Endodermal cell (in vitro differentiated cells): Measurements from ENCODE around the gene CACTIN. TPM values are rescaled to one million over a fixed set of nuclear protein-coding genes. Genes with fewer than 3 reads are reported as not detected.

ENCODE experiments used
- DNase-seq: peaks from one replicate; pipeline ENCODE4 v3.0.0-alpha.2; 2017
- H3K27ac ChIP-seq: 2 replicates; pipeline ENCODE4 v1.5.1; 2013; ENCODE audit warnings: mild to moderate bottlenecking, low read depth, low read length, moderate library complexity
- H3K27me3 ChIP-seq: 2 replicates; pipeline ENCODE4 v1.6.1; 2013; ENCODE audit warnings: mild to moderate bottlenecking, low read length, moderate library complexity; ENCODE audit not compliant: insufficient read depth, control insufficient read depth, poor library complexity, severe bottlenecking
- H3K36me3 ChIP-seq: 2 replicates; pipeline ENCODE4 v1.7.0; 2013; ENCODE audit warnings: mild to moderate bottlenecking, low read length, moderate library complexity; ENCODE audit not compliant: control insufficient read depth, insufficient read depth
- H3K4me1 ChIP-seq: one replicate; pipeline ENCODE4 v1.7.0; 2013; ENCODE audit warnings: low read length; ENCODE audit not compliant: control insufficient read depth, insufficient read depth
- H3K4me3 ChIP-seq: 2 replicates; pipeline ENCODE4 v1.5.1; 2013; ENCODE audit warnings: mild to moderate bottlenecking, low read length, moderate library complexity
- H3K9ac ChIP-seq: 2 replicates; pipeline ENCODE4 v1.6.1; 2013; ENCODE audit warnings: mild to moderate bottlenecking, low read length, moderate library complexity; ENCODE audit not compliant: poor library complexity, severe bottlenecking; ENCODE audit errors: extremely low read depth
- H3K9me3 ChIP-seq: 2 replicates; pipeline ENCODE4 v1.6.1; 2013; ENCODE audit warnings: mild to moderate bottlenecking, low read length, moderate library complexity; ENCODE audit not compliant: control insufficient read depth
- H3K27ac Mint-ChIP-seq: 2 replicates; pipeline ENCODE4 v1.8.0; 2020; ENCODE audit warnings: mixed read lengths
- H3K27me3 Mint-ChIP-seq: 2 replicates; pipeline ENCODE4 v1.8.0; 2021; ENCODE audit warnings: mild to moderate bottlenecking, mixed read lengths; ENCODE audit not compliant: insufficient read depth
- H3K36me3 Mint-ChIP-seq: 2 replicates; pipeline ENCODE4 v1.8.0; 2020; ENCODE audit warnings: low read depth, mixed read lengths
- H3K4me1 Mint-ChIP-seq: 2 replicates; pipeline ENCODE4 v1.8.0; 2020; ENCODE audit warnings: mixed read lengths
- H3K4me3 Mint-ChIP-seq: 2 replicates; pipeline ENCODE4 v1.8.0; 2020; ENCODE audit warnings: mild to moderate bottlenecking, moderate library complexity, mixed read lengths
- H3K9me3 Mint-ChIP-seq: 2 replicates; pipeline ENCODE4 v1.8.0; 2020; ENCODE audit warnings: mild to moderate bottlenecking, mixed read lengths
- CTCF ChIP-seq: fragments of 200-600 bp; sonication (generic); conservative IDR thresholded peaks from 2 replicates; pipeline ENCODE4 v1.5.0; 2021; ENCODE audit warnings: antibody characterized with exemption, mild to moderate bottlenecking
- WGBS, 2 experiments: methylation state at CpG; one replicate each; pipeline versions ENCODE4 v1.1.5 to v1.1.7; 2013; ENCODE audit warnings: missing lambda C conversion rate in 2 of 2, mixed read lengths in 1 of 2; ENCODE audit not compliant: insufficient coverage in 1 of 2, insufficient read length in 1 of 2; 5-methylcytosine and 5-hydroxymethylcytosine counted together
- long read RNA-seq, 4 experiments: library from polyadenylated mRNA in 2 of 4; library from RNA in 1 of 4; library from capped mRNA in 1 of 4; stranded (forward) in 3 of 4; unstranded in 1 of 4; transcript quantifications; one replicate each; pipeline ENCODE4 v2.0.0, GENCODE V29; 2020 to 2021; ENCODE audit warnings: inconsistent platforms in 1 of 4
- polyA plus RNA-seq, 2 experiments: library from polyadenylated mRNA; stranded (reverse); fragments of 50-300 nt; gene quantifications; one replicate each; pipeline ENCODE4 v1.2.3, GENCODE V29; 2013
- total RNA-seq, 2 donors: library from RNA; stranded (reverse); fragmentation: NEBNext Ultra II Directional in 1 of 2; extraction: Animal tissue kit (Norgen Biotek cat#: 25700) in 1 of 2; gene quantifications; 2 replicates in 1 of 2; 3 replicates in 1 of 2; pipeline ENCODE4 v1.2.1, GENCODE V29; 2021

Gene CACTIN
- total RNA-seq: 10 to 100 TPM; 31.5 to 33.5 TPM
- 26.1 TPM for polyA plus RNA-seq (2013, experiment 1 of 2)
- polyA plus RNA-seq (2013, experiment 2 of 2): 24.7 TPM
- long read RNA-seq, experiment 1, partial matches to known transcripts: 3 of 11 reads
- long read RNA-seq, experiment 1, other reads (novel, unspliced or antisense): 6 of 11 reads
- long read RNA-seq, experiment 2, transcript CACTIN-203 (10 exons, 3,612 nt): major isoform, 29 of 51 reads
- long read RNA-seq, experiment 2, partial matches to known transcripts: 6 of 51 reads
- long read RNA-seq, experiment 2, other reads (novel, unspliced or antisense): 15 of 51 reads
- long read RNA-seq, experiment 3, partial matches to known transcripts: 0 of 5 reads
- long read RNA-seq, experiment 3, other reads (novel, unspliced or antisense): 5 of 5 reads
- long read RNA-seq, experiment 4, partial matches to known transcripts: 0 of 1 reads
- long read RNA-seq, experiment 4, other reads (novel, unspliced or antisense): 1 of 1 reads

GRCh38 chr19:3626473-3627350, at the start of gene CACTIN:
Gene CACTIN, minus strand, starts transcription at chr19:3626790. Its CDS starts 28 bp downstream, at chr19:3626762.
- peak within 1 kb of the TSS; percentile 97 for H3K4me3 ChIP-seq

GRCh38 chr19:3674784-3675543, 48.4 kb upstream of the CACTIN start:
- Histone ChIP-seq H3K27ac (no peak overlapping the region), H3K9ac (no peak overlapping the region), H3K9me3 (no peaks in the 10 kb centered on the region), H3K4me1 (no peaks in the 10 kb centered on the region), H3K4me3 (no peak overlapping the region), H3K27me3 (no peaks in the 10 kb centered on the region), H3K36me3 (no peaks in the 10 kb centered on the region)
- TF ChIP-seq CTCF: no peak
- no peak for DNase-seq
- Mint-ChIP-seq H3K4me1 (peaks cover 11% of the 10 kb centered on the region), H3K27me3 (no peaks in the 10 kb centered on the region), H3K9me3 (no peaks in the 10 kb centered on the region), H3K36me3 (peaks cover 16% of the 10 kb centered on the region), H3K27ac (no peak overlapping the region), H3K4me3 (no peak overlapping the region)
- 98 to 99% methylated on average over 12 to 13 of the region's 13 CpGs for WGBS, 2 experiments

More at GRCh38 chr19:3626473-3627350, at the start of gene CACTIN:
- Histone ChIP-seq H3K27ac (peak within 1 kb of the TSS; percentile 98), H3K9ac (peak within 1 kb of the TSS; percentile 94), H3K27me3 (no peaks in the 10 kb centered on the region), H3K9me3 (no peaks in the 10 kb centered on the region), H3K36me3 (peaks cover 7% of the 10 kb centered on the region), H3K4me1 (peaks cover 3% of the 10 kb centered on the region)
- no peak for TF ChIP-seq CTCF
- Mint-ChIP-seq H3K27ac (peak within 1 kb of the TSS; percentile 99), H3K4me1 (peaks cover 6% of the 10 kb centered on the region), H3K4me3 (peak within 1 kb of the TSS; percentile 89), H3K9me3 (no peaks in the 10 kb centered on the region), H3K36me3 (peaks cover 19% of the 10 kb centered on the region), H3K27me3 (no peaks in the 10 kb centered on the region)
- peak; percentile 99 for DNase-seq
- 0% methylated on average over 44 to 80 of the region's 80 CpGs for WGBS, 2 experiments
